Fibroblast of mammary gland (primary cell): ENCODE data around the gene SYNRG.

Experiments used
- DNase-seq: peaks from one replicate; pipeline ENCODE4 v3.0.0-alpha.2; 2010; ENCODE audit warnings: low read depth
- H3K4me3 ChIP-seq: 2 replicates; pipeline ENCODE4 v1.5.1; 2011; ENCODE audit warnings: low read depth, mild to moderate bottlenecking, low read length, moderate library complexity; ENCODE audit not compliant: control insufficient read depth
- CTCF ChIP-seq: conservative IDR thresholded peaks from 2 replicates; pipeline ENCODE4 v1.5.1; 2011; ENCODE audit warnings: low read depth, low read length, inconsistent platforms; ENCODE audit not compliant: control insufficient read depth, insufficient read depth

Gene SYNRG

GRCh38 chr17:37494971-37495370 is 114.2 kb downstream of the SYNRG start:
- TF ChIP-seq CTCF: no peak
- DNase-seq: no peak
- no peak overlapping the region for H3K4me3 ChIP-seq

- peak; percentile 55 for DNase-seq
- TF ChIP-seq CTCF: no peak
- H3K4me3 ChIP-seq: no peak overlapping the region
These were observed 114.8 kb downstream of the SYNRG start for GRCh38 chr17:37494401-37494831.

GRCh38 chr17:37493249-37494027 is 115.8 kb downstream of the SYNRG start:
- H3K4me3 ChIP-seq: no peak overlapping the region
- no peak for TF ChIP-seq CTCF
- DNase-seq: peak; percentile 94

- H3K4me3 ChIP-seq: peak overlapping the region; percentile 81
- DNase-seq: no peak
- TF ChIP-seq CTCF: no peak
These were observed 117.1 kb downstream of the SYNRG start for GRCh38 chr17:37492167-37492566.

GRCh38 chr17:37490638-37491614 is 118.3 kb downstream of the SYNRG start:
- DNase-seq: peak; percentile 92
- peak overlapping the region; percentile 81 for H3K4me3 ChIP-seq
- no peak for TF ChIP-seq CTCF

- peak; percentile 51 for DNase-seq
- peak overlapping the region; percentile 81 for H3K4me3 ChIP-seq
- TF ChIP-seq CTCF: no peak
These were observed 119.1 kb downstream of the SYNRG start for GRCh38 chr17:37490022-37490587.
